Suprapubic skin (tissue), 4 donors: ENCODE measurements around the gene UQCRHL.

Experiments
- POLR2A ChIP-seq, 2 donors: fragments of 450-650 bp; IDR thresholded peaks; one replicate each; pipeline ENCODE4 v1.6.1; 2017; ENCODE audit warnings: antibody characterized with exemption in 2 of 2, mild to moderate bottlenecking in 2 of 2, moderate library complexity in 2 of 2
- POLR2AphosphoS5 ChIP-seq, 3 donors: sonication (generic); formaldehyde crosslinking; IDR thresholded peaks; one replicate each; pipeline ENCODE4 v1.6.1; 2017; ENCODE audit warnings: antibody characterized with exemption in 3 of 3
- TF ChIP-seq, protein P1 (sequence below), 2 donors: fragments of 200-600 bp in 1 of 2; fragments of 450-650 bp in 1 of 2; sonication (generic) in 1 of 2; IDR thresholded peaks; one replicate each; pipeline ENCODE4 v1.5.1; 2016 to 2019; ENCODE audit warnings: antibody characterized with exemption in 2 of 2, mild to moderate bottlenecking in 1 of 2, moderate library complexity in 1 of 2

DNA sequence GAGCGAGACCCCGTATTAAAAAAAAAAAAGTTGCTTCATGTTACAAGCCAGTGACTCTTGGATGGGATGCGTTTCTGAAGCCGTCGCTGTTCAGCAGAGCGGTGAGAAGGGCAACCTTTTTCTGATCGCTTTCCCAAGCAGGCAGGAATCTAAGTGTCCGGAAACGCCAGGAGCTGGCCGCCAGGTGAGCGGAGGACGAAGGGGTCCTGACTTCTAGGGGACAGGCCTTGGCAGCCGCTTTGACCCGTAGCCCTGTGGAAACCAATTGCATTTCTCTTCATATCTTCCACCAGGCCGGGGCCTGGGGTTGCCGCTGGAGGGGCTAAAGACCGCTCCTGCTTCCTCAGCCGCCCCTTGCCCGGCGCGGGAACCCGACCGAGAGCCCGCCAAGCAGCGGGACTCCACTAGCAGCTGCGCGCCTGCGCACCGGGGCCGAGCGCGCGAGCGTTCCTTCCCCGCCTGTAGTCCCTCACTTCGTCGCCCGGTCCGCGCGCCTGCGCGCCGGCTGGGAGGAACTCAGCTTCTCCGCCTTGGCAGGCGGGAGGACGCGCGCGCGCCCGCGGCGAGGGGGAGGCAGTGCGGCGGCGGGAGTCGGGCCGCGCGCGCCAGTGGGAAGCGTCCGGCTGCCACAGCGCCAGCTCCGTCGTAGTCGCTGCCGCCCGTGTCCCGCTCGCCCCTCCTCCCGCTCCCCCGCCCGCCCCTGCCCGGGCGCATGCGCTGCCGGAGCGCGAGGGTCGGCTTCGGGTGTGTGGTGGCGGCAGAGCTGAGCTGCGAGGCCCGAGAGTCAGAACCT, 39.8 kb upstream of the UQCRHL start, which contains the start of gene SPEN:
- TF ChIP-seq, protein P1, sequence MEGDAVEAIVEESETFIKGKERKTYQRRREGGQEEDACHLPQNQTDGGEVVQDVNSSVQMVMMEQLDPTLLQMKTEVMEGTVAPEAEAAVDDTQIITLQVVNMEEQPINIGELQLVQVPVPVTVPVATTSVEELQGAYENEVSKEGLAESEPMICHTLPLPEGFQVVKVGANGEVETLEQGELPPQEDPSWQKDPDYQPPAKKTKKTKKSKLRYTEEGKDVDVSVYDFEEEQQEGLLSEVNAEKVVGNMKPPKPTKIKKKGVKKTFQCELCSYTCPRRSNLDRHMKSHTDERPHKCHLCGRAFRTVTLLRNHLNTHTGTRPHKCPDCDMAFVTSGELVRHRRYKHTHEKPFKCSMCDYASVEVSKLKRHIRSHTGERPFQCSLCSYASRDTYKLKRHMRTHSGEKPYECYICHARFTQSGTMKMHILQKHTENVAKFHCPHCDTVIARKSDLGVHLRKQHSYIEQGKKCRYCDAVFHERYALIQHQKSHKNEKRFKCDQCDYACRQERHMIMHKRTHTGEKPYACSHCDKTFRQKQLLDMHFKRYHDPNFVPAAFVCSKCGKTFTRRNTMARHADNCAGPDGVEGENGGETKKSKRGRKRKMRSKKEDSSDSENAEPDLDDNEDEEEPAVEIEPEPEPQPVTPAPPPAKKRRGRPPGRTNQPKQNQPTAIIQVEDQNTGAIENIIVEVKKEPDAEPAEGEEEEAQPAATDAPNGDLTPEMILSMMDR (IDR thresholded peaks at IDR 0.05), result no peak
- TF ChIP-seq POLR2AphosphoS5 (IDR thresholded peaks at IDR 0.05), result peak in 2 of 3 donors; percentile 27 to 66
- TF ChIP-seq POLR2A (IDR thresholded peaks at IDR 0.05), result peak; percentile 50 to 58
